Sigmoid colon (tissue), 4 donors: ENCODE measurements around the gene GAL3ST1.
"Not testable (repeated sequence)": the region's sequence is repeated elsewhere in the genome, so short reads cannot be mapped to it uniquely, and the experiment has no call there.

Experiments
- CTCF ChIP-seq, 4 experiments: fragments of 450-650 bp in 3 of 4; fragments of 200-600 bp in 1 of 4; IDR thresholded peaks; one replicate each; pipeline ENCODE4 v1.5.1; 2016 to 2019; ENCODE audit warnings: antibody characterized with exemption in 4 of 4, mild to moderate bottlenecking in 3 of 4, moderate library complexity in 2 of 4
- EP300 ChIP-seq, 4 donors: sonication (generic); formaldehyde crosslinking; IDR thresholded peaks; one replicate each; pipeline ENCODE4 v1.6.1; 2017; ENCODE audit warnings: antibody characterized with exemption in 4 of 4
- POLR2A ChIP-seq, 2 donors: fragments of 450-650 bp; IDR thresholded peaks; one replicate each; pipeline ENCODE4 v1.6.1; 2016; ENCODE audit warnings: antibody characterized with exemption in 2 of 2, mild to moderate bottlenecking in 2 of 2, moderate library complexity in 2 of 2

- TF ChIP-seq CTCF, EP300, POLR2A (IDR thresholded peaks at IDR 0.05): not testable (repeated sequence)
These were observed 45.4 kb upstream of the GAL3ST1 start for GRCh38 chr22:30619909-30620308.
